ENCODE results near the gene OPN4. TPM values are rescaled to one million over a fixed set of nuclear protein-coding genes. Genes with fewer than 3 reads are reported as not detected.
"Not testable (repeated sequence)": the region's sequence is repeated elsewhere in the genome, so short reads cannot be mapped to it uniquely, and the experiment has no call there.

OPN4 gene
- total RNA-seq, 1 donor from 2014 or later = 0.41 TPM

DNA sequence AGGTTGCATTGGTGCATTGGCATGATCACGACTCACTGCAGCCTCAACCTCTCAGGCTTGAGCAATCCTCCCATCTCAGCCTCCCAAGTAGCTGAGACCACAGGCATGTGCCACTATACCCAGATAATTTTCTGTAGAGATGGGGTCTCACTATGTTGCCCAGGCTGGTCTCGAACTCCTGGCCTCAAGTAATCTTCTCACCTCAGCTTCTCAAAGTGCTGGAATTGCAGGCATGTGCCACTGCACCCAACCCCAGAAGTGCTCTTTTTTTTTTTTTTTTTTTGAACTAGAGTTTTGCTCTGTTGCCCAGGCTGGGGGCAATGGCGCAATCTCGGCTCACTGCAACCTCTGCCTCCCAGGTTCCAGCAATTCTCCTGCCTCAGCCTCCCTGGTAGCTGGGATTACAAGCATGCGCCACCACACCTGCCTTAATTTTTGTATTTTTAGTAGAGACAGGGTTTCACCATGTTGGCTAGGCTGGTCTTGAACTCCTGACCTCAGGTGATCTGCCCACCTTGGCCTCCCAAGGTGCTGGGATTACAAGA is 8.7 kb upstream of the OPN4 start:
- ATAC-seq; DNase-seq (ENCODE audit: missing footprints); intact Hi-C loops (cut with DNase I): not testable (repeated sequence)

DNA sequence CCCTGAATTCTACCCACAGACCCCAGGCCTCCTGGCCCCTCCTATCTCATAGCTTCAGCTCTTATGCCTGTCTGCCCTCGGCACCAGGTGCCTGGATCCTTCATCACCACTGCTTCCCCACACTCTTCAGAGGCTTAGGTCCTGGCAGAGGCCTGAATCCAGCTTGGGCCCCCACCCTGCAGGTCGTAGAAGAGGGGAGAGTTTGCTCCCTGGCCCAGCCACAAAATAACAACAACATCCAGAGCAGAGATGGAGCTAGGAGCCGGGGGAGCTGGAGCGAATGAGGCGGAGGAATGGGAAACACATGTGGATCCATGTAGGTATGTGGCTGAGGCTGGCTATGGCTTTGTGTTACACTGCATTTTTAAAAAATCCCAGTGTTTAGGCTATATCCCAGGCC is 7.8 kb upstream of the OPN4 start:
- no peak for DNase-seq (ENCODE audit: missing footprints)
- intact Hi-C loops (cut with DNase I) = no loop called here
- ATAC-seq = no peak

DNA sequence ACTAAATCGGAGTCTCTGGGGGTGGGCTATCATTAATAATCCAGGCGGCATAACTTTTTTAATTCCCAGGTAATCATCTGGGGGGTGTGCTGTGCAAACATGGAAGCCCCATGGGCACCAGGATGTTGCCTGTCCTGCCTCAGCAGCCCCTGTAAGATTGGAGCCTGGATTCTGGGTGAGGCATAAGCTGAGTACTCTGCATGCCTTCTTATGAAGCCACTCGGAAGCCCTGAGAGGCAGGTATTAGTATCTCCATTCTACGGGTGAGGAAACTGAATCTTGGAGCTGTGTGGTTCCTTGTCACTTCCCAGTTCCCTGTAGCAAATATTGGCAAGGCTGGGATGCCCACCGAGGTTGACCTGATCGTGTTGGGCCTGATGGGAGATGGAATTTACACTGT is 7.4 kb upstream of the OPN4 start:
- no peak for ATAC-seq
- intact Hi-C loops (cut with DNase I) = no loop called here
- no peak for DNase-seq (ENCODE audit: missing footprints)

DNA sequence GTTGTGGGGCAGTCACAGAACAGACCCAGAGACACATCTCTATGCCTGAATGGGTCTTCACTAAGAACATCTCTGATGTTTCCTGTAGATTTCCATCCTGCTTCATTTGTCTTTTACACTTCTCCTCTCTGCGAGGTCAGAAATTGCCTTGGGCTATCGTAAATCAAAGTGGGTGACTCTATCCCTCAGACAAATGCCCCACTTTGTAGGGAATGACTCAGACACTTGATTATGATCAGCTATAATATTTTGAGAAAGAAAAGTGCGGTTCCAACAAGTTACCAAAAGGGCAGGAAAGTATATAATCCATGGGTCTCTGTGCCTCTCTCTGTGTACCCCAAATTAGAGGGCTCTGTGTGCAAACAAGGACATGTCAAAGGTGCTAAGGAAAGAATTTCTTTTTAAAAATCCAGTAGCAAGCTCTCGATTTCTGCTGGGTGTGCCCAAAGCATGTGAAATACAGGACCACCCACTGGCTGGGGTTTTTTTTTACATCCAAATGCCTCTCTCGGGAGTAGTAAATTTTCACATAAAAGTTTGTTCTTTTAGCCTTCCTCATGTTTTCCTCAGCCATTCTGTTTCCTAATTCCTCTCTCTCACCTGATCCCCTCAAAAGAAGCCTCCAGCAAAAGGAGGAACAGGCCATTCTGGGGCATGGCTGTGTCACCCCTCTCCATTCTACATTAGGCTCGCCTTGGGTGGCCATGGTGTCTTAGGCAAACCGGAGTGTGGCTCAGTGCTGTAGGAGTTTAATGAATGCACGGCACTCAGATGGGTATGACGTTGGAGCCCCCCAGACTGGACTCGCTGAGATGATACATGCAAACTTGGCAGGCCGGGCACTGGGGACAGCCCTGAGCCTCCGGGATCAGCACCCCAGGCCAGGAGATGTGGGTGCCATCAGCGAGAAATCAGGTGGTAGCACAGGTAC is 6.3 kb upstream of the OPN4 start:
- ATAC-seq (no peak), DNase-seq (ENCODE audit: missing footprints) (no peak)
- intact Hi-C loops (cut with DNase I) = no loop called here

DNA sequence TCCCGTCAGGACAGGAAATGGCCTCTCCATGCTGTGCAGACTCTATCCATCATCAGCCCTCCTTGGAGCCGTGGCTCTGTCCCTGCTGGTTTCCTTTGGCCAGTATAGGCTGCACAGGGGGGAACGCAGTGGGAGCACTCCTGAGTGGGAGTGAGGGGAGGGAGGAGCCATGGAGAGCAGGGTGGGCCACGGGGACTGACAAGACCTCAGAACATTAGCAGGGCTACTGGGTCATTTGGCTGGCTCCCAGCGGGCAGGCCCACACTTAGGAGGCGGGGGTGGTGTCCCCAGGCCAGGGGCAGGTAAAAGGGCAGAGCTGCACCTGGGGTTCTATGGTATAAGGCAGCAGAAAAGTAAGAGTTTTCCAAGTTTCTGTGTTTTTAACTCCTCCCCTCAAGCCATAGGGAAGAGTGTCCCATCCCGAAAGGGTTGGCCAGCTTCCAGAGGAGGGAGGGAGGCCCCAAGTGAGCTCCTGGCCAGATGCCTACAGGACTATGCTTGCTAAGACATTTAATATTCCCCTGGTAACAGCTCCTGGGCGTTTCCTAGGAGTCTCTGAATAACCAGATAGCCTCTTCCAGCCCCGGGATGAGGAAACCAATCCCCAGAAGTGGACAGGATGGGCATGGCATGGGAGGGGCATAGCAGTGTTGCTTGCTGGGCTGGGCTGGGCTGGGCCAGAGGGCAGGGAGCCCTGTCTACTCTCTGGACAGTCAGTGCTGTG is 5.5 kb upstream of the OPN4 start:
- DNase-seq (ENCODE audit: missing footprints) = no peak
- ATAC-seq = peak; percentile 67
- intact Hi-C loops (cut with DNase I) = no loop called here

DNA sequence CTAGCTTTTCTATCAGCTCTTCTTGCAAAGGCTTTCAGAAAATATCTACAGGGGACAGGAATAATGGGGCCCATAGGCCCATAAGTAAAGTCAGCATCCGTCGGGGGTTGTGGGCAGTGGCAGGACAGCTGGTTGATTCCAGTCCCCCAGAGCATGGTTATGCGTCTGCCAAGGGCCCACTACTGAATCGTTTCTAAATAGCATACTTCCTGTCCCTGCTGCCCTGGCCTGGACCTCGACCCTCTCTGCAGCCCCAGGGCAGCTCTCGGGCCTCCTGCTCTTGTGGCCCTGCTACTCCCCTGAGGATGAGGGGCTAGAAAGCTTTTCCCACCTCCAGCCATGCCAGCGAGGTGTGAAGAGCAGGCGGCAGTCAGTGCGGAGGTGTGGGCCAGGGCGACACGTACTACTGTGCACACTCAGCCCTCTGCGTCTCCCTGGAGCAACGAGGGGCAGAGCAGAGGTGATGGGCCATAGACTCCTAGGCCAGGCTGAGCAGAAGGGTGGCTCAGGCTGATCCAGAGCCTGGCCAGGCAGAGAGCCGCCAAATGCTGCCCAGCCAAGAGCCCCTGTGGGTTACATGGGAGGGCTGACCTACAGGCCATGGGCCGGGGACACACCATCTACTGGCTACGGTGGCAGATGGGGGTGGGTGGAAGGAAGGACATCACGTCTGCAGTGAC is 4.7 kb upstream of the OPN4 start:
- DNase-seq (ENCODE audit: missing footprints) (no peak), ATAC-seq (peak; percentile 3)
- intact Hi-C loops (cut with DNase I) = no loop called here

DNA sequence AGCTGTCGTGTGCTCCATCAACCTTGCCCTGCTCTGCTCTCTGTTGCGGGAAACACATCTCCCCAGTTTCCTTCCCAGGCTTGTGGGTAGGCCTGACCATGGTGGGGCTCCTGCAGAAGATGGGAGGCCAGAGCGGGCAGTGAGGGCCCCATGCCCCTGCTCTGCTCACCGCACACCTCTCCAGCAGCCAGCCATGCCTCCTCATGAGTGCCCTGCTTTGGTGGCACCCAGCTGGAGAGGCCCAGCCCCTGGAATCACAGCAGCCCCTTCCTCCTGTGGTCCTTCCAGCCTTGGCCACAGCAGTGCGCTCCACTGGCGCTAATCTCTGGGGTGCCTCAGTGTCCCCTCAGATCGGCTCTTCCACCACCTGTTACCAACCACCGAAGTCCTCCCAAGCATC is 4.2 kb upstream of the OPN4 start:
- DNase-seq (ENCODE audit: missing footprints) = no peak
- no peak for ATAC-seq

DNA sequence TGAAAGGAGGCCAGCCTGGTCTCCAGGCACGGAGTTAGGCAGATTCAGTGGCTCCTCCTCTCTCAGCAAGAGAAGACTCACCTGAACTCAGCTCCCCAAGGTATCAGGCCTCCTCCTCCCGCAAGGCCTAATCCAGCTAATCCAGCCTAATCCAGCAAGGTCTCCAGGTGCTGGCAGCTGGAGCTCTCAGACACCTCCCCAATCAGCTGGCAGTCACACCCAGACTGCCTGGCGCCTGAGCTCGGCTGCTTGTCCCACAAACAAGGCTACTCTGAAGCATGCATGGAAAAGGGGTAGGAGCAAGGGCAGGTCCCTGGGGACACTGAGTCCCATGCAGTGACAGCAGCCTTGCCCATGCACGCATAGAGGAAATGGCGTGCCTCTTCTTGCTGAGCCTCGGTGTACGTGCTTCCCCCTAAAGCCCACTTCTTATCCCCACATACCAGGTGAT is 3.3 kb upstream of the OPN4 start:
- DNase-seq (ENCODE audit: missing footprints) (no peak), ATAC-seq (peak; percentile 11)
- intact Hi-C loops (cut with DNase I) = no loop called here

More for the DNA sequence above, 4.2 kb upstream of the OPN4 start:
- intact Hi-C loops (cut with DNase I) = no loop called here

DNA sequence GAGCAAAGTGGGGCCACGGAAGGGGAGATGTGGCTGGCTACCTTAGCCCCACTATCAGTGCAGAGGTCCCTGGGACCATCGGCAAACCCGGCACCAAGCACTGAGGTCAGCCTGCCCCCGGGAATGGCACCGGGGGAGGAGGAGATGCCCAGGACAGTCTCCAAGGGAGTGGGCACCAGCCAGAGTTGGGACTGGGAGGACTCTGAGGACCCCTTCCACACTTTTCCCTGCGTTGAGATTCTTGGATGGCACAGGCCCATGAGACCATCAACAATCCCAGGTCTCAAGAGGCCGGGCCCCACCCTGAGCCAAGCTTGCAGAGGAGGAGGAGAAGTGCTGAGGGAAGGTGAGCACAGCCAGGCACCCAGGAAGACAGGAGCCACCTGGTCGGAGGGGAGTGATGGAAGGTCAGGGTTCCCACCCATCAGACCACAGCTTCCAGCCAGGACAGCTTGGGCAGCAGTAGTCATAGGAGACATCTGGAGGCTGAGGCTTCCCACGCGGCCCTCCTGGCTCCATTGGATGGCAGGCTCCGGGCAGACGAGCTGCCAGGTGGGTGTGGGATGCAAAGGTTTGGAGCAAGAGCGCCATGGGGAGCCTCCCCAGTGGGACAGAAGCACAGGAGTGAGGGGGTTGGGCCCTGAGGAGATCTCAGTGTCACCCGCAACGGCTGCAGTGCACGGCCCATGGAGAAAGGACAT is 2.6 kb upstream of the OPN4 start:
- ATAC-seq (no peak), DNase-seq (ENCODE audit: missing footprints) (no peak)
- intact Hi-C loops (cut with DNase I) = no loop called here

DNA sequence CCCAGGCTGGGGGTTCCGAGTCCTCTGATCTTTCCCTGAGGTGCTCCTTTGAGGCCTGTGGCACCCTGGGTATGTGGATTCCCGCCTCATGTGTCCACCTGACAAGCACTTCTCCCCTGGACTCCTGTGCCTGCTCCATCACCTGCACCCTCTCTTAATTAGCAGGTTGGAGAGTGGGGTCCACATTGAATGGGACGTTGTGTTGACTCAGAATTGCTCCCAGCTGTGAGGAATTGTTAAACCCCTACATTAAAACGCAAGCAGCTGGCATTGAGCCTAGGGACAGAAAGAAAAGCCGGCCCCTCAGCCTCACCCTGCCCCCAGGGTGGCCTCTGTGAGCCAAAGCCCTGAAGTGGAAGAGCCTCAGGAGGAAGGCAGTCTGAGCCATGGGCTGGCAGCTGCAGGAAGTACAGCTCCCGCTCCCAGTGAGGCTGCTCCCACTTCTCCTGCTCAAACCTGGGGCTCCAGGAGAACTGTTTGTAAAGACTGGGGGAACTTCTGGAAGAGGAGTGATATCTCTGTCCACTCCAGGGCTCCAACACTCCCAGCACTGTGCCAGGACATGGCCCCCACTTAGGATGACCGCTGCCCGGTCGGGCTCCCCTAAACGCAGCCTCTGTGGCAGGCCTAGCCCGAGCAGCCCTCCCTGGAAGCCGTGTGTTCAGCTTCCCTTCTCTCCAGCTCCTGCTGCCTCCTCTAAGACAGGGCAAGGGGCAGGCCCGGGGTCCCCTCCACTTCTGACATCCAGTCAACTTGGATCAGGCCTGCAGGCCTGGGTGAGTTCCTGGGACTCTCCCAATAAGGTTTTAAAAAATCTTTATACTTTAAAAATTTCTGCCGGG is 1.8 kb upstream of the OPN4 start:
- intact Hi-C loops (cut with DNase I) = no loop called here
- ATAC-seq = no peak

DNA sequence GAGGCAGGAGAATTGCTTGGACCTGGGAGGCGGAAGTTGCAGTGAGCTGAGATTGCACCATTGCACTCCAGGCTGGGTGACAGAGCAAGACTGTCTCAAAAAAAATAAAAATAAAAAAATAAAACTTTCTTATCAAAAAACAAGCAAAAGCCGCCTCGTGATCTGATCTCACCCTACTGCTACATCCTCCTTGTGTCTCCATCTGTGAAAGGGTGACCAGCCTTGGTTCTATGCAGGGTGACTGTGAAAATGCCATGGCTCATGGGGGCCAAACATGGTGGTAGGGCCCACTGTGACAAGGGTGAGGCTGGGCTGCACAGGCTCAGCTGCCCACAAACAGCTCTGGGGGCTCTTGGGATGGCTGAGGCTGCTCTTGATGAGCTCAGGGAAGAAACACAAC is 968 bp upstream of the OPN4 start:
- intact Hi-C loops (cut with DNase I) = no loop called here
- DNase-seq (ENCODE audit: missing footprints) = no peak
- no peak for ATAC-seq

More for the DNA sequence above, 1.8 kb upstream of the OPN4 start:
- DNase-seq (ENCODE audit: missing footprints) = no peak

DNA sequence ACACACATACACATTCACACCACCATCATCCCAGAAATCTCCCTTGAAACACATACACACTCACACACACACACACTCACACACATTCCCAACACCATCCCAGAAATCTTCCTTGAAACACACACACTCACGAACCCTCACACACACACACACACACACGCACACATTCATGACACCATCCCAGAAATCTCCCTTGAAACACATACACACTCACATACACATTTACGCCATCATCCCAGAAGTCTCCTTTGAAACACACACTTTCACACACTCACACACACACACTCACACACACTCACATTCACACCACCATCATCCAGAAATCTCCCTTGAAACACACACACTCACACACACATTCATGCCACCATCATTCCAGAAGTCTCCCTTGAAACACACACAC is 360 bp upstream of the OPN4 start:
- DNase-seq (ENCODE audit: missing footprints) = no peak
- intact Hi-C loops (cut with DNase I) = loop anchor here (2.0 kb wide), 1 partner anchor 57 kb away; no protein-coding TSS in a partner anchor
- ATAC-seq = no peak

DNA sequence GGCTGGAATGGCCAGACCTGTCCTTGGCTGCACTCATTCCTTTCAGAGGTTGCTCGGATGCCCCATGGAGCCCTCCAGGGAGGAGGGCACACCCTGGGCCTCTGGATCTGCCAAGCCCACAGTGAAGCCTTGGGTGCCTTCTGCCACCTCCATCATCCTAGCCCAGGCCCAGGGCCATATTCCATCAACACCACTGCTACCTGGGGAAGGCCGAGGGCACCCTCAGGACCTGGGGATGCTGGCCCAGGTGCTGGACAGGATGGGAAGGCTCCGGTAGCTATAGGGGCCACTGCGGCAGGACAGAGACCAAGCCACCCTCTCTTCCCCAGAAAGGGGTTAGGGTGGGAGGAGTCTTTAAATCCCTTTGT is 810 bp downstream of the OPN4 start:
- DNase-seq (ENCODE audit: missing footprints) = no peak
- intact Hi-C loops (cut with DNase I) = loop anchor here (2.0 kb wide), 1 partner anchor 58 kb away; no protein-coding TSS in a partner anchor
- ATAC-seq = no peak

DNA sequence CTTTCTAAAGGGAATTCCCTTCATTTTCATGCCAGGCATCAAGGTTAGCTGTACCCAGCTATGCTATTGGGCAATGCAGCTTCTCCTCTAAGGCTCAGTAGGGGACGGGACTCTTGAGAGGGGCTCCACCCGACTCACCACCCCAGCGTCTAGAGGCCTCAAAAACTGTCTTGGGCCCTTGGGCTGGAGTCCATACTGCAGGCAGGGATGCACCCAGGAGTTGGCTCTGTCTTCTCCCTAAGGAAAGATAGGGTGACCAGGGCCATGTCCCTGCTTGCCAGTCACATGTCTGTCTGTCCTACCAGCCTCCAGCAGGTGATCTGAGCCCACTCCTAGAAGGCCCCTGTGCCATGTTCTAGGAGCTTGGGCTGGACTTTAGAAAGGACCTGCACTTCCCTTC is 1.2 kb downstream of the OPN4 start:
- intact Hi-C loops (cut with DNase I) = loop anchor here (2.0 kb wide), 1 partner anchor 59 kb away; no protein-coding TSS in a partner anchor
- ATAC-seq (no peak), DNase-seq (ENCODE audit: missing footprints) (no peak)

DNA sequence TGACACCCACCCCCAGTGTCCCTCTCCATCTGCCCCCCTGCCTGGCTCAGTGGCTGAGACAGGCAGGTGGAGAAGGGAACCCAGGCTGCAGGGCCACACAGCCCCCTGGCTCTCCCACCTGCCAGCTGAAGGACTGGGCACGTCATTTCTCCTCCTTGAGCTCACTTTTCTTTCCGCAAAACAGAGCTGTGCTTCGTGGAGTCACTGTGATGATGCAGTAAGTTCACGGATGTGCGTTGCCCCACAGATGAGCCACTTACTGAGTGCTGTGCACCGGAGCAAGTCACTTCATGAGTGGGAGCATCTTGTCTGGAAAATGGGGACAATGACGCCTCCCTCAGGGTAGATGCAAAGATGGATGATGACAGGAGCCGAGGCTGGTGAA is 2.7 kb downstream of the OPN4 start:
- ATAC-seq (no peak), DNase-seq (ENCODE audit: missing footprints) (peak; percentile 66)
- intact Hi-C loops (cut with DNase I) = no loop called here

DNA sequence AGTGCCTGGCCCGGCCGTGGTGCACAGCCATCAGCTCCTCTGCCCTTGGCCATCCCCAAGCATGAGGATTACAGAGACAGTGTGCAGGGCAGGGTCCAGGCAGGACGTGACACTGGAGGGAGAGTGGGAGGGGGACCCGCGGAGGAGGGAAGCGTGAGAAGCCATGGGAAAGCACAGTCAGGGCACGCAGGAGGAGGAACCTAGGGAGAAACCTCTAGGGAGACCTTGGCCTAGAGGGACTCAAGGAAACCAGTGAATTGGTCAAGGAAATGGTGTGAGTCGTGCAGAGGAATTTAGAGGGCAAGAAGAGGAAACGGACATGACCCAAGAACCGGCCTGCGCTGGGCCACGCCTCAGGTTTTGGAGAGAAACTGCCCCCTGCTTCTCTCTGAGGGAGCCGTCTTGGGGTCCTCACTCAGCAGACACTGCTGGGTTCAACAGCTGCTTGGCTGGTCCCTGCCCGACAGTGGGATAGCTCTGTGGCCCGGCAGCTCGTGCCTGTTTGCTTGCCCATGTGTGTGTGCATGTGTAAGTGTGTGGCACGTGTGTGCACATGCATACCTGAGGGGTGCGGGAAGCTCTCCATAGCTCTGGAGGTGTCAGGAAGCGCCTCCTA is 3.2 kb downstream of the OPN4 start:
- DNase-seq (ENCODE audit: missing footprints) = peak; percentile 44
- intact Hi-C loops (cut with DNase I) = no loop called here
- ATAC-seq = no peak

DNA sequence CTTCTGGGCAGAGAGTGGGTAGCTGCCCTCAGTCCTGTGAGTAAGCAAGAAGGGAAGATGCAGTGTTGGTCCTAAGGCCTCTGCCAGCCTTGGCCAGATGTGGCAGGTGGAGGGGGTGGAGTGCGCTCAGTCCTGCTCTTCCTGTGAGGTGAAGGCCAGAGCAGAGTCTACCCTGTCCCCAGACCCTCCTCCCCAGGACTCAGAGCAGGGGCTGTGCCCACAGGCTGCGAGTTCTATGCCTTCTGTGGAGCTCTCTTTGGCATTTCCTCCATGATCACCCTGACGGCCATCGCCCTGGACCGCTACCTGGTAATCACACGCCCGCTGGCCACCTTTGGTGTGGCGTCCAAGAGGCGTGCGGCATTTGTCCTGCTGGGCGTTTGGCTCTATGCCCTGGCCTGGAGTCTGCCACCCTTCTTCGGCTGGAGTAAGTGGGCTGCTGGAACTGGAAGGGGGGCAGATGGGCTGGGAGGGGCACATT is 4.0 kb downstream of the OPN4 start:
- peak; percentile 48 for DNase-seq (ENCODE audit: missing footprints)
- intact Hi-C loops (cut with DNase I) = no loop called here
- ATAC-seq = no peak

Data from Right ventricle myocardium inferior (tissue), 1 donor.